Fibroblast of lung (primary cell): ENCODE results near the gene SCTR. TPM values are rescaled to one million over a fixed set of nuclear protein-coding genes. Genes with fewer than 3 reads are reported as not detected.
A peak's percentile ranks its signal among the peaks of the same experiment; 100 is the strongest.

ENCODE experiments used
- DNase-seq, 2 donors: peaks; one replicate each; pipeline versions ENCODE4 v3.0.0 to v3.0.0-alpha.2; 2010; ENCODE audit warnings: low read depth in 2 of 2
- H2AFZ ChIP-seq: 2 replicates; pipeline ENCODE4 v1.5.1; 2012; ENCODE audit warnings: low read length, control low read depth, inconsistent platforms
- H3K27ac ChIP-seq: 2 replicates; pipeline ENCODE4 v1.5.1; 2011; ENCODE audit warnings: low read length, control low read depth; ENCODE audit not compliant: insufficient read depth
- H3K27me3 ChIP-seq: 2 replicates; pipeline ENCODE4 v1.5.1; 2011; ENCODE audit warnings: mild to moderate bottlenecking, low read length; ENCODE audit not compliant: control insufficient read depth, insufficient read depth
- H3K36me3 ChIP-seq: 2 replicates; pipeline ENCODE4 v1.5.1; 2011; ENCODE audit warnings: low read length; ENCODE audit not compliant: control insufficient read depth, insufficient read depth
- H3K4me1 ChIP-seq: 2 replicates; pipeline ENCODE4 v1.5.1; 2011; ENCODE audit warnings: low read length; ENCODE audit not compliant: control insufficient read depth, insufficient read depth; ENCODE audit errors: extremely low read depth
- H3K4me2 ChIP-seq: 2 replicates; pipeline ENCODE4 v1.5.1; 2011; ENCODE audit warnings: low read length, control low read depth; ENCODE audit not compliant: insufficient read depth; ENCODE audit errors: extremely low read depth
- H3K4me3 ChIP-seq, 4 experiments: fragments of 200-600 bp in 1 of 4; sonication (generic) in 1 of 4; replicated peaks in 1 of 4; 2 replicates each; pipeline ENCODE4 v1.5.1; 2011 to 2016; ENCODE audit warnings: low read length in 4 of 4, low read depth in 3 of 4, mild to moderate bottlenecking in 3 of 4, control low read depth in 2 of 4, inconsistent platforms in 1 of 4, mixed read lengths in 1 of 4; ENCODE audit not compliant: insufficient read depth in 1 of 4; ENCODE audit errors: control extremely low read depth in 1 of 4
- H3K79me2 ChIP-seq: 2 replicates; pipeline ENCODE4 v1.5.1; 2012; ENCODE audit warnings: mild to moderate bottlenecking, low read length, inconsistent platforms; ENCODE audit not compliant: control insufficient read depth, insufficient read depth
- H3K9ac ChIP-seq: 2 replicates; pipeline ENCODE4 v1.5.1; 2011; ENCODE audit warnings: mild to moderate bottlenecking, low read length, control low read depth; ENCODE audit not compliant: insufficient read depth
- H3K9me3 ChIP-seq: 2 replicates; pipeline ENCODE4 v1.5.1; 2012; ENCODE audit warnings: low read depth, low read length; ENCODE audit not compliant: control insufficient read depth, insufficient read depth
- H4K20me1 ChIP-seq: 2 replicates; pipeline ENCODE4 v1.5.1; 2011; ENCODE audit warnings: low read length; ENCODE audit not compliant: control insufficient read depth, insufficient read depth; ENCODE audit errors: extremely low read depth
- EZH2 ChIP-seq: IDR thresholded peaks from 2 replicates; pipeline ENCODE4 v1.5.1; 2012; ENCODE audit warnings: low read length, control low read depth, mild to moderate bottlenecking; ENCODE audit errors: missing control alignments
- polyA plus RNA-seq, 2 donors: library from polyadenylated mRNA; depleted of rRNA in 1 of 2; stranded (reverse) in 1 of 2; unstranded in 1 of 2; fragments of >200 nt; gene quantifications; 2 replicates each; pipeline ENCODE4 v1.2.1, GENCODE V29; 2011 to 2012; ENCODE audit warnings: missing spikeins in 1 of 2
- total RNA-seq: library from RNA; depleted of rRNA; stranded (reverse); fragments of >200 nt; gene quantifications from 2 replicates; pipeline ENCODE4 v1.2.1, GENCODE V29; 2014
- TF ChIP-seq, protein P1 (sequence below), 2 donors: IDR thresholded peaks in 1 of 2; conservative IDR thresholded peaks in 1 of 2; 1 replicate in 1 of 2; 2 replicates in 1 of 2; pipeline ENCODE4 v1.5.1; 2011 to 2012; ENCODE audit warnings: low read length in 2 of 2, control low read depth in 1 of 2, inconsistent platforms in 1 of 2, low read depth in 1 of 2, mild to moderate bottlenecking in 1 of 2

The SCTR gene
- total and polyA plus RNA-seq, 2 donors (not counting 1 experiment from before 2014, with no cell fraction given), result not detected

DNA sequence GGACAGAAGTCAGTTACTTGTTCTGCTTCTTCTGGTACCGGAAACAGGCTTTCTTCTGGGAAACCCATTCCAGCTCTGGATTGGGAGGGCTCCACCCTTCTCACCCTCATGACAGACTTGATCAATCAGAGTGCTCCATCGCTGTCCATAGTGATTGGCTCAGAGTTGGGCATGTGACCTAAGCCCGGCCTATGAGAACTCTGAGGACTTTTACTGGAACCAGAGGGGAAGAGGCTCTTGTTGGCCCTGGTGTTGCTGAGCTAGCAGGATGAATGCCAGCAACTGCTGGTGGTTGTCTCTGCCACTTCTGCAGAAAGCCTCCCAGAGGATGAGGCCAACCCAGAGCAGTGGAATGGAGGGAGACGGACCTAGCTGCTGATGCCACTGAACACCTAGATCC is 59.3 kb downstream of the SCTR start:
- no peak overlapping the region for H2AFZ ChIP-seq
- no peaks in the 10 kb centered on the region for H3K27me3 ChIP-seq
- H3K4me2 ChIP-seq, result no peak overlapping the region
- no peaks in the 10 kb centered on the region for H3K4me1 ChIP-seq
- H3K4me3 ChIP-seq, result no peak overlapping the region
- no peaks in the 10 kb centered on the region for H3K79me2 ChIP-seq
- no peak overlapping the region for H3K27ac ChIP-seq
- H3K9ac ChIP-seq, result no peak overlapping the region
- no peaks in the 10 kb centered on the region for H3K9me3 ChIP-seq
- no peak for DNase-seq
- no peaks in the 10 kb centered on the region for H3K36me3 ChIP-seq
- TF ChIP-seq EZH2, result no peak
- TF ChIP-seq, protein P1, sequence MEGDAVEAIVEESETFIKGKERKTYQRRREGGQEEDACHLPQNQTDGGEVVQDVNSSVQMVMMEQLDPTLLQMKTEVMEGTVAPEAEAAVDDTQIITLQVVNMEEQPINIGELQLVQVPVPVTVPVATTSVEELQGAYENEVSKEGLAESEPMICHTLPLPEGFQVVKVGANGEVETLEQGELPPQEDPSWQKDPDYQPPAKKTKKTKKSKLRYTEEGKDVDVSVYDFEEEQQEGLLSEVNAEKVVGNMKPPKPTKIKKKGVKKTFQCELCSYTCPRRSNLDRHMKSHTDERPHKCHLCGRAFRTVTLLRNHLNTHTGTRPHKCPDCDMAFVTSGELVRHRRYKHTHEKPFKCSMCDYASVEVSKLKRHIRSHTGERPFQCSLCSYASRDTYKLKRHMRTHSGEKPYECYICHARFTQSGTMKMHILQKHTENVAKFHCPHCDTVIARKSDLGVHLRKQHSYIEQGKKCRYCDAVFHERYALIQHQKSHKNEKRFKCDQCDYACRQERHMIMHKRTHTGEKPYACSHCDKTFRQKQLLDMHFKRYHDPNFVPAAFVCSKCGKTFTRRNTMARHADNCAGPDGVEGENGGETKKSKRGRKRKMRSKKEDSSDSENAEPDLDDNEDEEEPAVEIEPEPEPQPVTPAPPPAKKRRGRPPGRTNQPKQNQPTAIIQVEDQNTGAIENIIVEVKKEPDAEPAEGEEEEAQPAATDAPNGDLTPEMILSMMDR (conservative IDR thresholded peaks at IDR 0.05 in 1 of 2, IDR thresholded peaks at IDR 0.05 in 1 of 2; ENCODE audit: low read depth in 1 of 2, low read length in 2 of 2), result no peak
- no peaks in the 10 kb centered on the region for H4K20me1 ChIP-seq

DNA sequence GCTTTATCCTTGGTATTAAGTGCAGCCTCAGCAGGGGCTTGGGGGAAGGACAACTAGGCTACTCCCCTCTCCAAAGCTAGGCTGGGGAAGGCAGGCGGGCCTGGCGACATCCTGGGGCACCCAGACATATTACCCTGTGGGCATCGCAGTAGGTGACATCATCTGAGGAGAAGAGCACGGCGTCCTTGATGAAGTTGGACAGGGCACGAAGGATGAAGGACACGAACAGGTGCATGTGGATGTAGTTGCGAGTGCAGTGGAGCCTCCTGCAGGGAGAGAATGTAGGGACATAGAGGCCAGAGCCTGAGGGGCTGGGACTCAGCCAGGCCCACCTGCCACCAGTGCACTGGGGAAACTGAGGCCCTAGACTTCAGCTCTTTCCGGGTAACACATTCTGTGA is 60.3 kb downstream of the SCTR start:
- TF ChIP-seq EZH2, result no peak
- TF ChIP-seq, protein P1 (conservative IDR thresholded peaks at IDR 0.05 in 1 of 2, IDR thresholded peaks at IDR 0.05 in 1 of 2; ENCODE audit: low read depth in 1 of 2, low read length in 2 of 2), result no peak
- Histone ChIP-seq H3K79me2 (no peaks in the 10 kb centered on the region), H3K4me2 (no peak overlapping the region), H4K20me1 (no peaks in the 10 kb centered on the region), H3K27ac (no peak overlapping the region), H3K9me3 (no peaks in the 10 kb centered on the region), H3K27me3 (no peaks in the 10 kb centered on the region), H2AFZ (no peak overlapping the region), H3K9ac (no peak overlapping the region), H3K36me3 (no peaks in the 10 kb centered on the region), H3K4me3 (no peak overlapping the region), H3K4me1 (no peaks in the 10 kb centered on the region)
- no peak for DNase-seq

DNA sequence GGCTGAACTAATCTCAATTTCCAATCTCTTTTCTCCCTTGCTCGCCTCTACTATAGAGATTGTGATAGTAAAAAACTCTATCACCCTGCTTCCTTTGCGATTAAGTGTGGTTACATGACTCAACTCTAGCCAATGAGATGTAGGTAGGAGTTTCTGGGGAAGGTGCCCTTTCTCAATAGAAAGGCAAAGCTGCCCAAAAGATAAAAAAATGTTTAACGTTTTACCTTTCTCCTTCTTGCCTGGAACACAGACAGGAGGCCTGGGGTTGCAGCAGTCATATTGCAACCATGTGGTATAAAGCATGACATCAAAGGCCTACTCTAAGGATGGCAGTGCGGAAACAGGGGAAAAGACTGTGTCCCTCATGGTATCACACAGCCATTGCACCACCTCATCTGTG is 61.1 kb downstream of the SCTR start:
- Histone ChIP-seq H3K9ac (no peak overlapping the region), H3K4me2 (no peak overlapping the region), H3K27me3 (no peaks in the 10 kb centered on the region), H3K4me3 (no peak overlapping the region), H3K27ac (no peak overlapping the region), H3K79me2 (no peaks in the 10 kb centered on the region), H3K4me1 (no peaks in the 10 kb centered on the region), H4K20me1 (no peaks in the 10 kb centered on the region), H2AFZ (no peak overlapping the region), H3K9me3 (no peaks in the 10 kb centered on the region), H3K36me3 (no peaks in the 10 kb centered on the region)
- peak in 1 of 2 donors; percentile 8 for DNase-seq
- TF ChIP-seq, protein P1 (conservative IDR thresholded peaks at IDR 0.05 in 1 of 2, IDR thresholded peaks at IDR 0.05 in 1 of 2; ENCODE audit: low read depth in 1 of 2, low read length in 2 of 2), result no peak
- TF ChIP-seq EZH2, result no peak
